Stimulated activated CD4-positive, alpha-beta T cell treated with anti-CD3 and anti-CD28 coated beads, Interleukin-1b, Interleukin-23, amount 100 ng/mL, for 48 hours (primary cell): ENCODE data around the gene SRMS.
A peak's percentile ranks its signal among the peaks of the same experiment; 100 is the strongest.
"Not testable (repeated sequence)": the region's sequence is repeated elsewhere in the genome, so short reads cannot be mapped to it uniquely, and the experiment has no call there.

Source experiments
- DNase-seq: peaks from one replicate; pipeline ENCODE4 v3.0.0-alpha.2; 2020

SRMS gene

GRCh38 chr20:63519668-63520503 lies 27.7 kb downstream of the SRMS start:
- DNase-seq: peak; percentile 51

GRCh38 chr20:63518946-63519667 lies 28.4 kb downstream of the SRMS start:
- no peak for DNase-seq

GRCh38 chr20:63518351-63518861 lies 29.1 kb downstream of the SRMS start:
- DNase-seq: no peak

GRCh38 chr20:63517376-63518309 lies 29.9 kb downstream of the SRMS start:
- DNase-seq: no peak

- not testable (repeated sequence) for DNase-seq
Measured at GRCh38 chr20:63514520-63514919, 33.0 kb downstream of the SRMS start.

GRCh38 chr20:63513207-63513606 lies 34.3 kb downstream of the SRMS start:
- DNase-seq: no peak

- no peak for DNase-seq
Measured at GRCh38 chr20:63509088-63509564, 38.4 kb downstream of the SRMS start.

- DNase-seq: no peak
Measured at GRCh38 chr20:63508072-63508768, 39.3 kb downstream of the SRMS start.

- no peak for DNase-seq
Measured at GRCh38 chr20:63507083-63507743, 40.3 kb downstream of the SRMS start.

- DNase-seq: no peak
Measured at GRCh38 chr20:63505723-63506122, 41.8 kb downstream of the SRMS start.

- no peak for DNase-seq
Measured at GRCh38 chr20:63505281-63505680, 42.3 kb downstream of the SRMS start.

GRCh38 chr20:63504642-63505041 lies 42.9 kb downstream of the SRMS start:
- no peak for DNase-seq

- DNase-seq: no peak
Measured at GRCh38 chr20:63503524-63503923, 44.0 kb downstream of the SRMS start.

GRCh38 chr20:63502671-63503172 lies 44.8 kb downstream of the SRMS start:
- no peak for DNase-seq

- DNase-seq: no peak
Measured at GRCh38 chr20:63501818-63502670, 45.5 kb downstream of the SRMS start.

GRCh38 chr20:63500902-63501817 lies 46.4 kb downstream of the SRMS start:
- DNase-seq: no peak

GRCh38 chr20:63500151-63500901 lies 47.2 kb downstream of the SRMS start:
- DNase-seq: no peak

- DNase-seq: no peak
Measured at GRCh38 chr20:63499338-63499969, 48.1 kb downstream of the SRMS start.
